Spinal cord (tissue), 10 donors: ENCODE results near the gene PPM1J. TPM values are rescaled to one million over a fixed set of nuclear protein-coding genes. Genes with fewer than 3 reads are reported as not detected.

Experiments
- DNase-seq, 6 donors: peaks; one replicate each; pipeline versions ENCODE4 v3.0.0 to v3.0.0-alpha.2; 2013 to 2015; ENCODE audit warnings: low spot score in 6 of 6, low read depth in 4 of 6
- H3K27ac ChIP-seq: one replicate; pipeline ENCODE4 v1.5.1; 2013; ENCODE audit warnings: low read depth, low read length, control low read depth
- H3K27me3 ChIP-seq: one replicate; pipeline ENCODE4 v1.6.1; 2013; ENCODE audit warnings: low read length; ENCODE audit not compliant: control insufficient read depth, insufficient read depth
- H3K36me3 ChIP-seq: one replicate; pipeline ENCODE4 v1.6.1; 2013; ENCODE audit warnings: low read length; ENCODE audit not compliant: control insufficient read depth, insufficient read depth
- H3K4me1 ChIP-seq: one replicate; pipeline ENCODE4 v1.6.1; 2013; ENCODE audit warnings: low read length; ENCODE audit not compliant: control insufficient read depth, insufficient read depth
- H3K4me3 ChIP-seq: one replicate; pipeline ENCODE4 v1.5.1; 2013; ENCODE audit warnings: low read depth, low read length, control low read depth
- H3K9me3 ChIP-seq: one replicate; pipeline ENCODE4 v1.6.1; 2013; ENCODE audit warnings: low read length; ENCODE audit not compliant: control insufficient read depth, insufficient read depth
- WGBS: methylation state at CpG from one replicate; pipeline ENCODE4 v1.1.5; 2013; ENCODE audit warnings: missing lambda C conversion rate; ENCODE audit not compliant: insufficient coverage; 5-methylcytosine and 5-hydroxymethylcytosine counted together
- polyA plus RNA-seq, 2 donors: library from polyadenylated mRNA; unstranded; fragments of 120-200 nt; gene quantifications; one replicate each; pipeline ENCODE4 v1.2.1, GENCODE V29; 2013; ENCODE audit not compliant: insufficient read length in 2 of 2
- total RNA-seq, 2 donors: library from RNA; depleted of rRNA in 1 of 2; stranded (reverse); fragments of 120-200 nt in 1 of 2; fragments of >200 nt in 1 of 2; gene quantifications; one replicate each; pipeline versions ENCODE4 v1.2.3 to v1.2.4, GENCODE V29; 2013 to 2014
- donor health status: healthy.

PPM1J gene
- total and polyA plus RNA-seq, 4 donors, result 2.2 to 7.4 (median 5.5) TPM

GRCh38 chr1:112693821-112694220, 21.3 kb downstream of the PPM1J start:
- DNase-seq, result no peak
- Histone ChIP-seq H3K27ac (no peak overlapping the region), H3K4me3 (no peak overlapping the region), H3K27me3 (no peaks in the 10 kb centered on the region), H3K36me3 (peaks cover 85% of the 10 kb centered on the region), H3K9me3 (no peaks in the 10 kb centered on the region), H3K4me1 (peaks cover under 1% of the 10 kb centered on the region)
- 95% methylated on average over 3 of the region's 6 CpGs for WGBS

GRCh38 chr1:112692681-112693080, 22.5 kb downstream of the PPM1J start:
- Histone ChIP-seq H3K4me1 (peaks cover 6% of the 10 kb centered on the region), H3K9me3 (no peaks in the 10 kb centered on the region), H3K27me3 (no peaks in the 10 kb centered on the region), H3K27ac (no peak overlapping the region), H3K4me3 (no peak overlapping the region), H3K36me3 (peaks cover 81% of the 10 kb centered on the region)
- DNase-seq, result no peak
- WGBS, result 96% methylated on average over 5 of the region's 5 CpGs

- H3K4me1 ChIP-seq, result peaks cover 7% of the 10 kb centered on the region
- no peaks in the 10 kb centered on the region for H3K27me3 ChIP-seq
- WGBS, result 83% methylated on average over 8 of the region's 11 CpGs
- no peak overlapping the region for H3K27ac ChIP-seq
- no peak for DNase-seq
- no peak overlapping the region for H3K4me3 ChIP-seq
- H3K9me3 ChIP-seq, result no peaks in the 10 kb centered on the region
- H3K36me3 ChIP-seq, result peaks cover 58% of the 10 kb centered on the region
These were observed 25.3 kb downstream of the PPM1J start for GRCh38 chr1:112689842-112690237.

- H3K36me3 ChIP-seq, result peaks cover 53% of the 10 kb centered on the region
- H3K27me3 ChIP-seq, result no peaks in the 10 kb centered on the region
- no peaks in the 10 kb centered on the region for H3K9me3 ChIP-seq
- WGBS, result 94% methylated on average over 7 of the region's 9 CpGs
- H3K4me1 ChIP-seq, result peaks cover 7% of the 10 kb centered on the region
- no peak overlapping the region for H3K4me3 ChIP-seq
- peak overlapping the region; percentile 75 for H3K27ac ChIP-seq
- DNase-seq, result no peak
These were observed 25.8 kb downstream of the PPM1J start for GRCh38 chr1:112689196-112689841.

- peak overlapping the region; percentile 75 for H3K27ac ChIP-seq
- peak in 1 of 6 donors; percentile 59 for DNase-seq
These were observed 26.3 kb downstream of the PPM1J start for GRCh38 chr1:112688781-112689193.

GRCh38 chr1:112687785-112688496, 27.2 kb downstream of the PPM1J start:
- Histone ChIP-seq H3K9me3 (no peaks in the 10 kb centered on the region), H3K4me1 (peaks cover 7% of the 10 kb centered on the region), H3K36me3 (peaks cover 40% of the 10 kb centered on the region), H3K4me3 (no peak overlapping the region), H3K27me3 (no peaks in the 10 kb centered on the region), H3K27ac (peak overlapping the region; percentile 75)
- WGBS, result 86% methylated on average over 9 of the region's 13 CpGs
- DNase-seq, result no peak

More at GRCh38 chr1:112688781-112689193, 26.3 kb downstream of the PPM1J start:
- H3K9me3 ChIP-seq, result no peaks in the 10 kb centered on the region
- WGBS, result 63% methylated on average over 8 of the region's 13 CpGs
- H3K27me3 ChIP-seq, result no peaks in the 10 kb centered on the region
- peaks cover 7% of the 10 kb centered on the region for H3K4me1 ChIP-seq
- H3K4me3 ChIP-seq, result no peak overlapping the region
- H3K36me3 ChIP-seq, result peaks cover 48% of the 10 kb centered on the region

GRCh38 chr1:112687361-112687760, 27.8 kb downstream of the PPM1J start:
- Histone ChIP-seq H3K27me3 (no peaks in the 10 kb centered on the region), H3K4me3 (no peak overlapping the region), H3K9me3 (no peaks in the 10 kb centered on the region), H3K27ac (peak overlapping the region; percentile 75), H3K36me3 (peaks cover 35% of the 10 kb centered on the region), H3K4me1 (peaks cover 7% of the 10 kb centered on the region)
- WGBS, result 87% methylated on average over 4 of the region's 4 CpGs
- no peak for DNase-seq

- H3K4me3 ChIP-seq, result no peak overlapping the region
- H3K4me1 ChIP-seq, result peaks cover 7% of the 10 kb centered on the region
- H3K9me3 ChIP-seq, result no peaks in the 10 kb centered on the region
- H3K27me3 ChIP-seq, result no peaks in the 10 kb centered on the region
- H3K36me3 ChIP-seq, result peaks cover 29% of the 10 kb centered on the region
- 95% methylated on average over 2 of the region's 4 CpGs for WGBS
- no peak for DNase-seq
- H3K27ac ChIP-seq, result no peak overlapping the region
These were observed 28.3 kb downstream of the PPM1J start for GRCh38 chr1:112686835-112687234.

GRCh38 chr1:112686417-112686816, 28.7 kb downstream of the PPM1J start:
- Histone ChIP-seq H3K4me3 (no peak overlapping the region), H3K9me3 (no peaks in the 10 kb centered on the region), H3K27ac (no peak overlapping the region), H3K27me3 (no peaks in the 10 kb centered on the region), H3K36me3 (peaks cover 25% of the 10 kb centered on the region), H3K4me1 (peaks cover 7% of the 10 kb centered on the region)
- no peak for DNase-seq
- WGBS, result 79% methylated on average over 3 of the region's 3 CpGs

GRCh38 chr1:112685913-112686312, 29.2 kb downstream of the PPM1J start:
- Histone ChIP-seq H3K36me3 (peaks cover 24% of the 10 kb centered on the region), H3K4me3 (no peak overlapping the region), H3K9me3 (no peaks in the 10 kb centered on the region), H3K27ac (no peak overlapping the region), H3K27me3 (no peaks in the 10 kb centered on the region), H3K4me1 (peaks cover 7% of the 10 kb centered on the region)
- WGBS, result 95% methylated on average over 4 of the region's 5 CpGs
- no peak for DNase-seq
